Measurements from ENCODE around the gene DNAJC1.

Gene DNAJC1

GRCh38 chr10:22010539-22010938 is 7.0 kb upstream of the DNAJC1 start:
- no peak for DNase-seq (ENCODE audit: low read depth in 2 of 2)

- DNase-seq (ENCODE audit: low read depth in 2 of 2) = no peak
These were observed 2.9 kb upstream of the DNAJC1 start for GRCh38 chr10:22006379-22006884.

- no peak for DNase-seq (ENCODE audit: low read depth in 2 of 2)
These were observed 2.2 kb upstream of the DNAJC1 start for GRCh38 chr10:22005763-22006162.

- DNase-seq (ENCODE audit: low read depth in 2 of 2) = no peak
These were observed 393 bp upstream of the DNAJC1 start for GRCh38 chr10:22003964-22004281.

- no peak for DNase-seq (ENCODE audit: low read depth in 2 of 2)
These were observed 846 bp downstream of the DNAJC1 start for GRCh38 chr10:22002591-22003176.

- no peak for DNase-seq (ENCODE audit: low read depth in 2 of 2)
These were observed 8.0 kb downstream of the DNAJC1 start for GRCh38 chr10:21995557-21995956.

- DNase-seq (ENCODE audit: low read depth in 2 of 2) = no peak
These were observed 10.0 kb downstream of the DNAJC1 start for GRCh38 chr10:21993360-21994001.

GRCh38 chr10:21991785-21992184 is 11.7 kb downstream of the DNAJC1 start:
- DNase-seq (ENCODE audit: low read depth in 2 of 2) = no peak

GRCh38 chr10:21990449-21990848 is 13.1 kb downstream of the DNAJC1 start:
- DNase-seq (ENCODE audit: low read depth in 2 of 2) = no peak

GRCh38 chr10:21989453-21990154 is 13.9 kb downstream of the DNAJC1 start:
- peak in 1 of 2 donors; percentile 0 for DNase-seq (ENCODE audit: low read depth in 2 of 2)

- no peak for DNase-seq (ENCODE audit: low read depth in 2 of 2)
These were observed 18.0 kb downstream of the DNAJC1 start for GRCh38 chr10:21985541-21985940.

- DNase-seq (ENCODE audit: low read depth in 2 of 2) = no peak
These were observed 22.4 kb downstream of the DNAJC1 start for GRCh38 chr10:21981118-21981517.

- DNase-seq (ENCODE audit: low read depth in 2 of 2) = no peak
These were observed 22.8 kb downstream of the DNAJC1 start for GRCh38 chr10:21980691-21981090.

GRCh38 chr10:21978191-21978862 is 25.2 kb downstream of the DNAJC1 start:
- no peak for DNase-seq (ENCODE audit: low read depth in 2 of 2)

- DNase-seq (ENCODE audit: low read depth in 2 of 2) = no peak
These were observed 26.8 kb downstream of the DNAJC1 start for GRCh38 chr10:21976739-21977138.

GRCh38 chr10:21976280-21976679 is 27.2 kb downstream of the DNAJC1 start:
- no peak for DNase-seq (ENCODE audit: low read depth in 2 of 2)

GRCh38 chr10:21975378-21975990 is 28.0 kb downstream of the DNAJC1 start:
- DNase-seq (ENCODE audit: low read depth in 2 of 2) = no peak

GRCh38 chr10:21972584-21972983 is 30.9 kb downstream of the DNAJC1 start:
- DNase-seq (ENCODE audit: low read depth in 2 of 2) = no peak

GRCh38 chr10:21969326-21970287 is 33.9 kb downstream of the DNAJC1 start:
- DNase-seq (ENCODE audit: low read depth in 2 of 2) = no peak

GRCh38 chr10:21964983-21965665 is 38.4 kb downstream of the DNAJC1 start:
- no peak for DNase-seq (ENCODE audit: low read depth in 2 of 2)

Measured in stimulated activated CD4-positive, alpha-beta T cell treated with anti-CD3 and anti-CD28 coated beads, Interleukin-15, amount 100 ng/mL, for 48 hours (primary cell).